ENCODE measurements around the gene ACSF2. TPM values are rescaled to one million over a fixed set of nuclear protein-coding genes. Genes with fewer than 3 reads are reported as not detected.

Gene ACSF2
- total and polyA plus RNA-seq, 2 donors: 13.4 to 41.6 TPM

GRCh38 chr17:50466371-50467113, 40.5 kb downstream of the ACSF2 start:
- peaks cover 0 to 4% of the 10 kb centered on the region in 2 donors for H3K9me3 ChIP-seq (ENCODE audit: control insufficient read depth in 2 of 2, insufficient read depth in 1 of 2, low read length in 1 of 2)
- H3K27me3 ChIP-seq (ENCODE audit: control insufficient read depth in 2 of 2, insufficient read depth in 1 of 2, low read length in 1 of 2): peaks cover 19 to 55% of the 10 kb centered on the region in 2 donors
- H3K36me3 ChIP-seq (ENCODE audit: control insufficient read depth in 2 of 2, insufficient read depth in 2 of 2, low read length in 1 of 2): no peaks in the 10 kb centered on the region
- 95% methylated on average over 9 of the region's 9 CpGs for WGBS
- no peak overlapping the region for H3K27ac ChIP-seq (ENCODE audit: low read depth in 1 of 2, low read length in 1 of 2)
- H3K4me3 ChIP-seq (ENCODE audit: low read length in 2 of 2): no peak overlapping the region
- peaks cover 0 to 16% of the 10 kb centered on the region in 2 donors for H3K4me1 ChIP-seq (ENCODE audit: control insufficient read depth in 2 of 2, insufficient read depth in 2 of 2, low read length in 2 of 2)
- DNase-seq (ENCODE audit: low read depth in 6 of 9, low spot score in 9 of 9): no peak

- H3K4me1 ChIP-seq (ENCODE audit: control insufficient read depth in 2 of 2, insufficient read depth in 2 of 2, low read length in 2 of 2): peaks cover 0 to 19% of the 10 kb centered on the region in 2 donors
- no peak for DNase-seq (ENCODE audit: low read depth in 6 of 9, low spot score in 9 of 9)
- no peaks in the 10 kb centered on the region for H3K36me3 ChIP-seq (ENCODE audit: control insufficient read depth in 2 of 2, insufficient read depth in 2 of 2, low read length in 1 of 2)
- no peak overlapping the region for H3K27ac ChIP-seq (ENCODE audit: low read depth in 1 of 2, low read length in 1 of 2)
- peaks cover 0 to 4% of the 10 kb centered on the region in 2 donors for H3K9me3 ChIP-seq (ENCODE audit: control insufficient read depth in 2 of 2, insufficient read depth in 1 of 2, low read length in 1 of 2)
- peaks cover 19 to 55% of the 10 kb centered on the region in 2 donors for H3K27me3 ChIP-seq (ENCODE audit: control insufficient read depth in 2 of 2, insufficient read depth in 1 of 2, low read length in 1 of 2)
- H3K4me3 ChIP-seq (ENCODE audit: low read length in 2 of 2): no peak overlapping the region
- WGBS: 95% methylated on average over 7 of the region's 7 CpGs
Measured at GRCh38 chr17:50467114-50467854, 41.3 kb downstream of the ACSF2 start.

DNA sequence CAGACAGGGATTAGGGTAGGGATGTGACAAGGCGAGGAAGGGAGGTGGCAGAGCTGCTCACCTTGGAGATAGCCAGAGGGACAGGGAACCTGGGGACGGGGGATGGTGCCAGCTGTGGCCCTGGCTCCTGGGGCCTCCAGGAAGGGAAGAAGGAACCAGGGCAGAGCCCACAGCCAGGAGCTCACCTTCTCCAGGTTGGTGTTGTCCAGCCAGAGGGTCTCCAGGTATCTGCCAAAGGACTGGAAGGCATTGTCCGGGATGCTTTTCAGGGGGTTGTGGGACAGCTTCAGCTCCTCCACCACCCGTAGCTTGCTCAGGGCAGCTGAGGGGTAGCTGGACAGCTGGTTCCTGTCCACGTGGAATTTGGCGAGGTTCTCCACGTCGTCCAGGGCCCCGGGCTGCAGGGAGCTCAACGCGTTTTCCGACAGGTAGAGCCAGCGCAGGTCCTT, 41.9 kb downstream of the ACSF2 start:
- H3K27me3 ChIP-seq (ENCODE audit: control insufficient read depth in 2 of 2, insufficient read depth in 1 of 2, low read length in 1 of 2): peaks cover 19 to 55% of the 10 kb centered on the region in 2 donors
- no peak for DNase-seq (ENCODE audit: low read depth in 6 of 9, low spot score in 9 of 9)
- peaks cover 0 to 19% of the 10 kb centered on the region in 2 donors for H3K4me1 ChIP-seq (ENCODE audit: control insufficient read depth in 2 of 2, insufficient read depth in 2 of 2, low read length in 2 of 2)
- H3K9me3 ChIP-seq (ENCODE audit: control insufficient read depth in 2 of 2, insufficient read depth in 1 of 2, low read length in 1 of 2): peaks cover 0 to 4% of the 10 kb centered on the region in 2 donors
- H3K36me3 ChIP-seq (ENCODE audit: control insufficient read depth in 2 of 2, insufficient read depth in 2 of 2, low read length in 1 of 2): no peaks in the 10 kb centered on the region
- no peak overlapping the region for H3K27ac ChIP-seq (ENCODE audit: low read depth in 1 of 2, low read length in 1 of 2)
- no peak overlapping the region for H3K4me3 ChIP-seq (ENCODE audit: low read length in 2 of 2)
- WGBS: 90% methylated on average over 13 of the region's 13 CpGs

DNA sequence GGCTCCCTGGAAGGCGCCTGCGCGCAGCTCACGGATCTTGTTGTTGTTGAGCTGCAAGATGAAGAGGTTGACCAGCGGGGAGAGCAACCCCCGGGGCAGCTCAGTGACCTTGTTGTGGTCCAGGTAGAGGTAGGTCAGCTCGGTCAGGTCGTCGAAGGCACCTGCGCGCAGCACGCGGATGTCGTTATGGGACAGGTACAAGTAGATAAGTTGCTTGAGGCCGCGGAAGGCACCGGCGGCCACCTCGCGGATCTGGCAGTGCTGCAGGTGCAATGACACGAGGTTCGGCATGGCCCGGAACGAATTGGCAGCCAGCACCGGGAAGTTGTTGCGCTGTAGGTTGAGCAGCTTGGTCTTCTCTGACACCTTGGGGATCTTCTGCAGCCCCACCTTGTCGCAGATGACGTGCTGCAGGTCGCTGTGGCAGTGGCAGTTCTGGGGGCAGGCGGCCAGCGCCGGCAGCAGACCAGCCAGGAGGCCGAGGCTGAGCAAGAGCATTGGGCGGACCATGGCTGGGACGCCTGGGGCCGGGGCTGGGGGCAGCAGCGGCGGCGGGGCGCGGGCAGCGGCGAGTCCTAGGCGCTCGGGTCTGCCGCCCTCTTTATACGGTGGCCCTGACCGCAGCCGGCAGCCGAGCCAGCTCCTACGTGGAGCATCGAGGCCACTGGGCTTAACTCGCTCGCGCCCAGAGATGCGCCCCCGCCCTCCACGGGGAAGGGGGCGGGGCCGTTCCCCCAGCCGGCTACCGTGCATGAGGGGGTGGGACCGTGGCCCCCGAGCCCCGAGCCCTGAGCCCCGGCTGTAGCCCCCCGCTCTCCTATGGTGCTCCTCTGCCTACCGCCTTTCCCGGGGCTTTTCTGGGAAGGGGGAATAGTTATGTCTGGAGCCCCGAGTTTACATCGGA, 42.5 kb downstream of the ACSF2 start, which contains the start of gene CHAD:
TSS of gene CHAD (minus strand) at position 577 of the 904 bp plus-strand sequence. CDS start at position 510, 67 bp downstream.
- DNase-seq (ENCODE audit: low read depth in 6 of 9, low spot score in 9 of 9): no peak
- peaks cover 19 to 55% of the 10 kb centered on the region in 2 donors for H3K27me3 ChIP-seq (ENCODE audit: control insufficient read depth in 2 of 2, insufficient read depth in 1 of 2, low read length in 1 of 2)
- WGBS: 39% methylated on average over 71 of the region's 71 CpGs
- H3K27ac ChIP-seq (ENCODE audit: low read depth in 1 of 2, low read length in 1 of 2): no peak within 1 kb of the TSS
- peak within 1 kb of the TSS; percentile 10 to 23 for H3K4me3 ChIP-seq (ENCODE audit: low read length in 2 of 2)
- H3K36me3 ChIP-seq (ENCODE audit: control insufficient read depth in 2 of 2, insufficient read depth in 2 of 2, low read length in 1 of 2): no peaks in the 10 kb centered on the region
- peaks cover 0 to 19% of the 10 kb centered on the region in 2 donors for H3K4me1 ChIP-seq (ENCODE audit: control insufficient read depth in 2 of 2, insufficient read depth in 2 of 2, low read length in 2 of 2)
- H3K9me3 ChIP-seq (ENCODE audit: control insufficient read depth in 2 of 2, insufficient read depth in 1 of 2, low read length in 1 of 2): peaks cover 0 to 4% of the 10 kb centered on the region in 2 donors

DNA sequence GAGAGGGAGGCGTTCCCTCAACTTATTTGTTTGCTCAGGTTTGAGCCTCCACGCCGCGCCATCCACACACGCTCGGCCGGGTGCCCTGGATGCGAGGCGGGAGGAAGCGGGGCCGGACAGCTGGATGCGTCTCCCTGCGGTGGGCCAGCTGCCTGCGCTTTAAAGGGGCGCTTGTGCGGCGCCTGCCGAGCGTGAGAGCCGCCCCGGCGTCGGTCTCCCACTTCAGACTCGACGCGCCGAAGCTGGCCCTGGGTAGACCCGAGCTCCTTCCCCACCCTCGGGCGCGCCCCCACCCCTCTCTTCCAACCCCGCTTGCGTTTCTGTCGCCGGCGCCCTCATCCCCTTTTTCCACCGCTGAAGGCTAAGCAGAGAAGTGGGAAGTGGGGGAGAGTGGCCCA, 43.2 kb downstream of the ACSF2 start:
- H3K36me3 ChIP-seq (ENCODE audit: control insufficient read depth in 2 of 2, insufficient read depth in 2 of 2, low read length in 1 of 2): no peaks in the 10 kb centered on the region
- no peak for DNase-seq (ENCODE audit: low read depth in 6 of 9, low spot score in 9 of 9)
- peaks cover 19 to 55% of the 10 kb centered on the region in 2 donors for H3K27me3 ChIP-seq (ENCODE audit: control insufficient read depth in 2 of 2, insufficient read depth in 1 of 2, low read length in 1 of 2)
- 15% methylated on average over 37 of the region's 37 CpGs for WGBS
- H3K4me1 ChIP-seq (ENCODE audit: control insufficient read depth in 2 of 2, insufficient read depth in 2 of 2, low read length in 2 of 2): peaks cover 0 to 19% of the 10 kb centered on the region in 2 donors
- H3K27ac ChIP-seq (ENCODE audit: low read depth in 1 of 2, low read length in 1 of 2): no peak overlapping the region
- H3K9me3 ChIP-seq (ENCODE audit: control insufficient read depth in 2 of 2, insufficient read depth in 1 of 2, low read length in 1 of 2): peaks cover 0 to 4% of the 10 kb centered on the region in 2 donors
- H3K4me3 ChIP-seq (ENCODE audit: low read length in 2 of 2): peak overlapping the region; percentile 10 to 23

GRCh38 chr17:50469671-50470305, 43.8 kb downstream of the ACSF2 start:
- WGBS: 80% methylated on average over 19 of the region's 19 CpGs
- peaks cover 19 to 54% of the 10 kb centered on the region in 2 donors for H3K27me3 ChIP-seq (ENCODE audit: control insufficient read depth in 2 of 2, insufficient read depth in 1 of 2, low read length in 1 of 2)
- peaks cover 0 to 4% of the 10 kb centered on the region in 2 donors for H3K9me3 ChIP-seq (ENCODE audit: control insufficient read depth in 2 of 2, insufficient read depth in 1 of 2, low read length in 1 of 2)
- H3K36me3 ChIP-seq (ENCODE audit: control insufficient read depth in 2 of 2, insufficient read depth in 2 of 2, low read length in 1 of 2): no peaks in the 10 kb centered on the region
- no peak overlapping the region for H3K27ac ChIP-seq (ENCODE audit: low read depth in 1 of 2, low read length in 1 of 2)
- DNase-seq (ENCODE audit: low read depth in 6 of 9, low spot score in 9 of 9): no peak
- peaks cover 0 to 19% of the 10 kb centered on the region in 2 donors for H3K4me1 ChIP-seq (ENCODE audit: control insufficient read depth in 2 of 2, insufficient read depth in 2 of 2, low read length in 2 of 2)
- no peak overlapping the region for H3K4me3 ChIP-seq (ENCODE audit: low read length in 2 of 2)

DNA sequence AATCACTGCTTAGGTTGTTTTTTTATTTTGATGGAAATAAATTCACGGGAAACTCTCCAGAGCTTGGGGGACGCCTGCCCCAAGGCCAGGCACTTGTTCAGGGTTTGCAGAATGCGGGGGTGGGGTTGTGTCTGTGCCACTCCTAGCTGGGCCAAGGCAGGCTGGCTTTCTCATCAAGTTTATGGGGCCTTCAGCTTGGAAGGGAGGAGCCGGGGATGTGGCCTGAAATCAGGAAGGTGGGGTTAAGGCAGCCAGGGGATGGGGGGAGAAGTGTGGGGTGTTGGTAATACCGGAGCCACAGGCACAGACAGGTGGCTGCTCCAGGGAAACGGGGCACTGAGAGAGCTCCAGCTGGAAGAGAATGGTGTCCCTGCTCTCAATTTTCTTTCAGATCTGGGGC, 44.4 kb downstream of the ACSF2 start:
- Histone ChIP-seq H3K4me1 (ENCODE audit: control insufficient read depth in 2 of 2, insufficient read depth in 2 of 2, low read length in 2 of 2) (peaks cover 0 to 19% of the 10 kb centered on the region in 2 donors), H3K9me3 (ENCODE audit: control insufficient read depth in 2 of 2, insufficient read depth in 1 of 2, low read length in 1 of 2) (peaks cover 0 to 4% of the 10 kb centered on the region in 2 donors), H3K27me3 (ENCODE audit: control insufficient read depth in 2 of 2, insufficient read depth in 1 of 2, low read length in 1 of 2) (peaks cover 19 to 51% of the 10 kb centered on the region in 2 donors), H3K4me3 (ENCODE audit: low read length in 2 of 2) (no peak overlapping the region), H3K27ac (ENCODE audit: low read depth in 1 of 2, low read length in 1 of 2) (no peak overlapping the region), H3K36me3 (ENCODE audit: control insufficient read depth in 2 of 2, insufficient read depth in 2 of 2, low read length in 1 of 2) (no peaks in the 10 kb centered on the region)
- DNase-seq (ENCODE audit: low read depth in 6 of 9, low spot score in 9 of 9): no peak
- WGBS: 84% methylated on average over 6 of the region's 6 CpGs

All from thymus (tissue), 11 donors.